HG02840 (cell line): Measurements from ENCODE around the gene DLG2.
A peak's percentile ranks its signal among the peaks of the same experiment; 100 is the strongest.
"Not testable (repeated sequence)": the region's sequence is repeated elsewhere in the genome, so short reads cannot be mapped to it uniquely, and the experiment has no call there.

Experiments
- ATAC-seq: cut with Tn5 transposase; IDR thresholded peaks from one replicate; pipeline ENCODE4 v1.9.1; 2021; ENCODE audit warnings: mild to moderate bottlenecking, moderate library complexity, moderate number of reproducible peaks; ENCODE audit not compliant: unreplicated experiment, low FRiP score

The DLG2 gene

DNA sequence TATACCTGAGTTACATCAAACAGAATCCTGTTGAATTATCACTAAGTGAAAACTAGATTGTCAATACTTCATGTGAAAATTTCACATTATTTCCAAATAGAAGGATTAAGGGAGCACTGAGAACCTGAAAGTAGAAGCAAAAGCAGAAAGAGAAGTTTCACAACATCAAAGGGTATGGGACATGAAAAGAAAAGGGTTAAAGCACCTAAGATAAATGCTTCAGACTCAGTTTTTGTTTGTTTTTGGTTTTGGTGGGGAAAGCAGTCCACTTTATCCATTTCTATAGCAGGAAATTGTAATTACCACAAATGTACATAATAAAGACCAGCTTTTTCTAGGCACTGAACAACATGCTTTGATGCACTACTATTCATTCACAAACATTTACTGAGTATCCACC is 1271.2 kb downstream of the DLG2 start:
- no peak for ATAC-seq

DNA sequence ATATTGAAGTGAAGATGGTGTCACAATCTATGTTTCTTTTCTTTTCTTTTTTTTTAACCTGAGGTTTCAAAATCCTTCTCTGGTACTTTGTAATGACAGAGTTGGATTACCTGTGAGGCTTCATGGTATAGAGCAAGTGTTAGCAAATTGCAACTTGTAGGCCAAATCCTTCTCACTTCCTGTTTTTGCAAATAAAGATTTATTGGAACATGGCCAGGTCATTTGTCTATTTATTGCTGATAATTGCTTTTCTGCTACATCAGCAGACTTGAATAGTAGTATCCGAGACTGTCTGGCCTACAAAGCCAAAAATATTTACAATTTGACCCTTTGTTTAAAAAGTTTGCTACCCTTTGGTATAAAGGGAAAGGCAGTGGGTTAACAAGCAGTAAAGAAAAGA is 1281.5 kb downstream of the DLG2 start:
- ATAC-seq, result no peak

DNA sequence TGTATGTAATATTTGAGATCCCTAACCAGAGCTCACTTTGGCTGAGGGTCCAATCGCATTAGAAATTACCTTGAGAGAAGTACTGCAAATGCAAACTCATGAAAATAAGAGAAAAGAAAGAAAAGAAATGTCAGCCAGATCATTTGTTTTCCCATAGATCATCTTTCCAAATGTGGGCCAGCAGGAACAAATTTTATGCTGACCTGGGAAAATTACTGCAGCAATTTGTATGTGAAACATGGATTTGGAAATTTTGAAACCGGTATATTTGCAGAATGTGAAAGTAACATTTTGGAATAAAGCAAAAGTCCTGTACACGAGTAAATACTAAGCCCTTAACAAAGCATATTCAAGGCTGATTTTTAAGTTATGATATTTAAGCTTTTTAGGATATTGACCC is 1282.1 kb downstream of the DLG2 start:
- ATAC-seq, result no peak

DNA sequence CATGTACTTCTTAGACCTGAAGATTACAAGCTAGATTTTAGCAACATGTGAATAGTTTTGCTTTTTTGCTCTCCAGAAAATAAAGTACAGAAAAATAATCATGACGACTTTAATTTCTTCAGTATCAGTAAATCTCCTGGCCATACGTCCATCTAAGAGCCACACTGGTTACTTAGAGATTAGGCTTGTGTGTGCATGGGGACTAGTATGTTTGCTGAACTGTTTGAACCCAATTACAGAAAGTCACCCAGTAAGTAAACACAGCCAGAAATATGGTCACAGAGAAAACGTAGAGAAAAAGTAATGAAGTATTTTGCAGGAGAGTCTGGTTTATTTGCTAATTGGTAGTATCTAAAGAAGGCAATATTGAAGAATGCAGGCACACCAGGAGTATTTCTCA is 1287.3 kb downstream of the DLG2 start:
- no peak for ATAC-seq

DNA sequence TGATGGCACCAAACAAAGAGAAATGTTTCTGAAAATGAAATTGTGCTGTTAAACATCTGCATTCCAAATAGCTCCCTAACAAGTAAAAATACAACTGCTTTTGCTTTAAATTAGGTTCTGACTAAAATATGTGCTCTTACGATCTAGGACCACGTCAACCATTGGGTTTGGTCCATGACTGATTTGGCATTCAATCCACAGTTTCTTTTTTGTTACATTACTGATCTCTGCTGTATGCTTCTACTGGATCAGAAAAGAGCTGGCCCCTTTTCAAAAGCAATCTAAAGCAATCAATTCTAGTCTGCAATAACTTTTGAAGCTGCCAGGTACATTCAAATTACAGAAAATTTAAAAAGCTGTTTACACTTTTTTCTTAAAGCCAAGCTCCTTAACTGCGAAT is 1293.9 kb downstream of the DLG2 start:
- ATAC-seq, result no peak

DNA sequence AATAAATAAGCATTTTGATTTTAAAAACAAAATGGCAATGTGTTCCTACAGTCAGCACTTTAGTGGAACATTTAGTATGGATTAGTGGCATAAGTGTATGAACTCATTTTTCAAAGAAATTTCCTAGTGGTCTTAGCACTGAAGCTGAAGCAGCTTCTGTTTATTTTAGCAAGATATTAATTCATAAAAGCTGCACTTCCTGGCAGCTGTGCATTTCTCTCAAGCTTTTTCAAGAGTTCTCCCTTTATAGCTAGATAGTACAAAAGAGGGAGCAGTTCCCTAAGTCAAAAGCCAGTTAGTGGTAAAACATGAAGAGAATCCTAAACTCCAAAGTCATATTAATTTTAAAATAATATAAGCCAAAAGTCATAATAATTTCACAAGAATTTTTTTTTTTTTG is 1304.9 kb downstream of the DLG2 start:
- no peak for ATAC-seq

DNA sequence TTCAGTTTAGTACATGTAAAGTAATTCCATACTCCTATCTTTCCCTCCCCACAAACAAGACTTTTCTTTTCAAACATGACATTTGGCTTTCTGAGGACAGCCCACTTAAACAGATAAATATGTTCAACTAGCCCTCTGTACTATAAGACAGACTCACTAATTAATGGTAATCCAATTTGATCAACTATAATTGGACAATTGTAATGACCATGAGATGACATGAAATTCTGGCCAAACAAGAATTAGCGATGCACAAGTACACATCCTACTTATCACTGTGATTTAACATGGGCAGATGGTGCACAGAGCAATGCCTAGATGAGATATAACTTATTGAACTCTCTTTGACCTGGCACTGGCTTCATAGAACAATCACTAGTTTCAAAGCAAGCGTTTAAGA is 1307.3 kb downstream of the DLG2 start:
- no peak for ATAC-seq

DNA sequence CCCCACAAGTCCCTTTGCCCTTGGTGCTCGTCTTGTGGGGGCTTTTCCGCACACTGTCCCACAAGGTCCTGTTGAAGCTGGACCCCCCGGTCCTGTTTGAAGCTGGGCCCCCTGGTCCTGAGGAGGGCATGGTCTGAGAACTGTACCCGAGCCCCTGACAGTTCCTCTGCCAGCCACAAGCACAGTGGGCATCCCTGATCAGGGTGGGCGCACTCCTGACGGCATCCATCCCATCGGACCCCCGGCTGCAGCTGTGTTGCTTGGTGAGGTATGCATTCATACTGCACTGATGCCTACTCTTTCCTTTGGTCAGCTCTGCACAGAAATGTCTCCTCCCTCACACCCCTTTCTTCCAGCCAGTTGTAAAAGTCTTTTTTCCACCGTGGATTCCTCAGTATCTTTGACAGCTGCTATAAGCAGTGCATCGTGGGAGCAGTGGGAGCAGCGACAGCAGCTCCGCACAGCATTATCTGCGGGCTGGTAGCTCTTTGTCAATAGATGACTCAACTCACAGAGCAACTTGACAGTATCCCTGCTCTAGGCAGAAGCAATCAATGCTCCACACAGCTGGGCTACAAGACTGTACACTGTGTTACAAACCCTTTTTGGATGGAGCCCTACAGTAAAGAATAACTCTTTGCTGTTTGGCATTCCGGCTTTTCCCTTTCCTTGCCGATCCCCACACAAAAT is 1310.1 kb downstream of the DLG2 start:
- no peak for ATAC-seq

DNA sequence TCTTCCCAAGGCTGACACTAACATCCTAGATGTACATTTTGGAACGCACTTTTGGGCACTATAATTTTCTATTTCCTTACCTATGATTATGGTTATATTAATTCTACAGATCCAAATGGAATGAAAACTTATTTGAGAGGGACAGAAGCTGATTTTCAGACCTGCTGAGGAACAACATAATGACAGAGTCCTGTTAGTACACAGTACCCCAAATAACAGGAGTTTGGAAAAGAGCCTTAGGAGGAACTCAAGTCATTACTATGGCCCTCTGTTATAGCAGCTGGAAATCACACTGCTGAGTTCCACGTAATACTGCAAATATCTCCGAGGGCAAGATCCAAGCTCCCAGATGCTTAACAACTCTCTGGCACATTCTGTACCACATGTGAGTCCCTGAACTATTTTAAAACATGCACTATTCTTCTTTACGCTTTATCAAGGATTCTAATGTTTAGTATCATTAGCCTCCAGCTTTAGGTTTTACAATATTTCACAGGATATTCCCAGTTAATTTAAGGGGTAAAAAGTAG is 1313.2 kb downstream of the DLG2 start:
- ATAC-seq, result no peak

DNA sequence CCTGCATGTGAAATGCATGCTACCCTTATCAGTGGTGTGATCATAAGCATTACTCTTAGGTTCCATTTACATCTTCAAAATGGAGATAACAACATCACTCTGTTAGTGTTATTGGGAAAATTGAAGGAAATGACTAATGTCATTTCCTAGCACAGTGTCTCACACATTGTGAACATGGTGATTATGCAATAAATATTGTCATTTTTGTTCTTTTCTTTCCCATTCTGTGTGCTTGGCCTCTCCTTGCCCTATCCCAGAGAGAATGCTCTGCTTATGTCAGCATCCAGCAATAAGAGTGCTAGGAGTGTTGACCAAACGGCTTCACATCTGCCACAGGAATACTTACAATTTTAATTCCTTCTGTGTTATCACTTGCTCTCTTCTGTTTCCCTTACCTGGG is 1316.9 kb downstream of the DLG2 start:
- ATAC-seq, result no peak

DNA sequence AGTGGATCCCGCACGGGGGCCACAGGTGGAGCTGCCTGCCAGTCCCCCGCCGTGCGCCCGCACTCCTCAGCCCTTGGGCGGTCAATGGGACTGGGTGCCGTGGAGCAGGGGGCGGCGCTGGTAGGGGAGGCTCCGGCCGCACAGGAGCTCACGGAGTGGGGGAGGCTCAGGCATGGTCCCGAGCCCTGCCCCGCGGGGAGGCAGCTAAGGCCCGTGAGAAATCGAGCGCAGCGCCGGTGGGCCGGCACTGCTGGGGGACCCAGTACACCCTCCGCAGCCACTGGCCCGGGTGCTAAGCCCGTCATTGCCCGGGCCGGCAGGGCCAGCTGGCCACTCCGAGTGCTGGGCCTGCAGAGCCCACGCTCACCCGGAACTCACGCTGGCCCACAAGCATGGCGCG is 1318.7 kb downstream of the DLG2 start:
- ATAC-seq, result not testable (repeated sequence)

DNA sequence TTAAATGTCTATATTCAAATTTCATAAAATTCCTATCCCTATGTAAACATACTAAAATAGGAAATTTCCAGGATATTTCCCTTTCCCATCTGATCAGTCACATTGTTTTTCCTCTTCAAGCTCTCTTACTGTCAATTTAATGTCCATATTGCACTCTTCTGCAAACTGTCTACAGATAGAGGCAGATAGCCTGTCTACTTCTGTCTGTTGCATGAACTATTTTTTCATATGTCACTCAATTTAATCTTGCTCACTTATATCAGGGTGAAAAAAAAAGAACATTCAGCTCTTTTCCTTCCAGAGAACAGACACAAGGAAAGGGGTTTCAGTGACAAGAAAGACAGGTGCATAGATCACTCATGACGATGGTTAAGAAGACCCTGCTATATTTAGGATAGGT is 1327.1 kb downstream of the DLG2 start:
- ATAC-seq, result no peak

DNA sequence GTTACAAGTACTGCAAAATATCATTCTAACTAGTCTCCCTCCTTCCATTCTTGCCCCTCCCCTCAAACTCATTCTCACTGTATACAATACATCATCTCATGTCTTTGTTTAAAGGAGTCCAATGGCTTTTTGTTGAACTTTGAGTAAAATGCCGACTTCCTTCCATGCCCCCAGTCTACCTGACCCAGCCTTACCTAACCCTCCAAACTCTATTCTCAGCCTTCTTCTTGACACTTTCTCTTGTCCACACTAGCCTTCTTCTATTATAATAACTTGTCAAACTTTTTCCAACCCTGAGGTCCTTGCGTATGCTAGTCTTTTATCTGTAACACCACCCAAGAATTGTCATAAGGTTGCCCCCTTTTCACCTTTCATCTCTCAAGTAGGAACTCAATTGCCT is 1329.6 kb downstream of the DLG2 start:
- no peak for ATAC-seq

DNA sequence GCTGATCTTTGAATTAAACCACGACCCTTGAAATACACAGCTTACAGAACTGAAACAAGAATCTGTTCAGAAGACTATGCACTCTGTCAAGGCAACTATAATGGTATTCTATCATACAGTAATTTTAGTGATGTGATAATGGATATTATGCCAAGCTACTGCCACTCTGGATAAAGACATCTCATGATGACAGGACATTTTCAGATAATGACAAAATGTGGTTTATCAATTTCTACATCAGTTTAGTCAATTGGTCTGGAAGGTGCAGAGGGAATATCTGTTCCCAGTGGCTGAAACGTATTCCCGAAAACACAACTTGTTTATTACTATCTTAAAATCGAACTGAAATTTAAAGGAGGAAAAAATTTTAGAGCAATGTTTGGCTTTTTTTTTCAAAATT is 1331.3 kb downstream of the DLG2 start:
- ATAC-seq, result no peak

DNA sequence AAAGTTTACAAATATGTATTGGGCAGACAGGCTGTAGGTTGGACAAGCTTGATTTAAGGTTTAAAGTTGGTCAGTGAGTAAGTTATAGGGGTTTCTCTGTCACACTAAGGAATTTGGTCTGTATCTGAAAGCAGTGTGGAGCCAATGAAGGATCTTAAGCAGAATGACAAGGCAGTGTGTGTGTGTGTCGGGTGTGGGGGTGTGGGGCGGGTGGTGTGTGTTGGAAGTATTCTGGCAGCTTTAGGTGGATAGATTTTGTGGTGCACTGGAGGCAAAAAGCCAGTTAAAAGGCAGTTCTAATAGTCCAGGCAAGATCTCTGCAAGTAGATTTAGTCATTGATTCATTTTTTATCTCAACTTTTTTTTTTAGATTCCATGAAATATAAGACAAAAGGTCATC is 1334.2 kb downstream of the DLG2 start:
- no peak for ATAC-seq

DNA sequence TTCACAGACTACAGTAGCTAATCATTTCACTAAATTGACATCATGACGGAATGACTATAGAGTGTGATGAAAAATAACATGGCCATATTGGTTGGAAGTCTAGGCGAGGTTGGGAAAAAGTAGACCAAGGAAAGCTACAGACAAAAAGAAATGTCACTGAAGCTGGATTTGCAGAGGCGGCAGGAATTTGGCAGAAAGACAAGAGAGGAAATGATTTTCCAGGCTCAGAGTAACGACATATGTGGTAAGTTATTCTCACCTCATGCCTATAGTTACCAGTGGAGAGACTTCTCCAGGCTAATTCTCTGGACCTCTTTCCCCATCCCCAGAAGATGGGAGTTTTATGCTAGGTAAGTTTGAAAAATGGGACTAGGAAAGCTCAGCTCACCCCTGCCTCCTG is 1335.1 kb downstream of the DLG2 start:
- ATAC-seq, result no peak

DNA sequence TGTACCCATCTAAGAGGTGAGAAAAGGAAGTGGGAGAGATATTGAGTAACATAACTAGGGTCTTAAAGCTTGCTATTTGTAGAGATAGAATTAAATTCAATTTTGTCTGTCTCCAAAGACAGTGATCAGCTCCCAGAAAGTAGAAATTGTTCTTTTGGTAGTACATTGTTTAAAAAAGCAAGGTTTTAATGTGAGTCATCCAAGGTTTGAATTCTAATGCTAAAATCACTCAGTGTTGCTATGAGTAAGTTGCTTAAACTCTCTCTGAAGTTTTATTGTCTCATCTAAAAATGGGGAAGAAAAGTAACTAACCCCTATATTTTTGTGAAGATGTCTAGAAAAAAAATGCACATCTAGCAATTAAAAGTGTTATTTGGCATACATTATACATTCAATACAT is 1336.5 kb downstream of the DLG2 start:
- no peak for ATAC-seq

DNA sequence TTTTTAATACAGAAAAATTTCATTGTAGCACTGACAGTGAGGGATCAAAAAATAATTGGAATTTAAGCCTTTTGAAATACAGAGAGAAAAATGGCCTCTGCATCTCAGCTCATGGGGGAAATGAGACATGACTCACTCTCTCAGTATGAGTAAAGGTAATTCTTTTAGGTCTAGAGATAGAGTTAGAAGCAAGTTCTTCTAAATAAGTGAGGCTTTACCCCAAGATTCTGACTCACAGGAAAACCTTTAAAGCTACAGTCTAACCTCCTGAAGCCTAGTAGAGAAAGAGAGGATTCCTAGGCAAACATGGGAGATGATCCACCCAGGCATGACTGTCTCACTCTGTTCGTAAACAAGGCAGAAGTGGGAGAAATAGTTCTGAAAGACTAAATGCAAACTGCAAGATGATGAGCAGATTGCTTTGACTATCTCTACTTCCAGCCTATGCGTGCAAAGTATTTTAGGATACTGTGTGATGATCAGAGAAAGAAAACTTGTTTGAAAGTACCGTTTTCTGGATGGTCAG is 1337.7 kb downstream of the DLG2 start:
- ATAC-seq, result peak; percentile 95

DNA sequence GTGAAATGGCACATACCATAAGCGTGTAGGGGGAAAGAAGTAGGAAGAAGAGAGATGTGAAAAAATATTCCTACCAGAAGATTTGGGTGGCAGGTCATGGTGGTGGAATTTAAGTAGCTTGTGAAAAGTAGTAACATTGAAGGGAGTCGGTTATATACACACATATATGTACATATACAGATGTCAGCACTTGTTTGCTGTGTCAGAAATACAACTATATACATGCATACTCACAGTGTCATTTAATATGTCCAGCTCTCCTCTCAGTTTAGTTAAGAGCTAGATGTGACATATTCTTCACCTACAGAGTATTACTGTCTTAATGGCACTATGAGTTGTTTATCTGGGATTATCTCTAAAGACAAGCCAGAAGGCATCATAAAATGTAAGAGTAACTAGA is 1353.6 kb downstream of the DLG2 start:
- ATAC-seq, result no peak

DNA sequence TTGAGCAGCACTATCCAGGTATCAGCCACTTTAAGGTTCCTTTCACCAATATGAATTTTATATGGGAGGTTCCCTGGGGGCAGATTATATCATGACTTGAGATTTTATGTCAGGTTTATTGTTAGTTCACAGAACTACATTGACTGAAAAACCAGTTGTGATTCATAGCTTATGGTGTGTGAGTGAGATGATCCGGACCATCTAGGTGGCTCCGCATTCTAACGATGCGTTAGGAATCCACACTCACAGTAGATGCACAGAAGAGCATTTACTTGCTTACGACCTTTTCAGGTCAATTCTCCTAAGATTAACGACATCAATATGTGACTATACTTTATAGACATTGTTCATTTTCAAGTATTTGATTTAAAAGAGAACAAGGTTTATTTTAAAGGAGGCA is 1356.7 kb downstream of the DLG2 start:
- no peak for ATAC-seq

DNA sequence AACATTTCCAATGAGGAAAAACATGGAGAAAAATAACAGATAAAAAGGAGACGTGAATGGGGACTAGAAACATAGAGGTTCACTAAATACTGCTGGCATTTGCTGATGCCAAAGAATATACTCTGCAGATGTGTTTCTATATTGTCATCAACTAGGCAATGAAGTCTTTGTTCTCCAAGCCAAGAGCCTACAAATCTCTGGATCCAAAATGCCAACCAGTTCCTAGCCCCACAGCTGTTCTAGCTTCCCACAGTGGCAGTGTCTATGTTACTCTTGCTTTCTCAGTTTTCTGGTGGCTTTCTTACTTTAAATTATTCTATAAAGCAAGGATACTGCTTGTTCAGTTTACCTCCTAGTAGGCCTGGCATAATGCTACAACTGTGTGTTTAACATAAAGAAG is 1363.1 kb downstream of the DLG2 start:
- ATAC-seq, result no peak

DNA sequence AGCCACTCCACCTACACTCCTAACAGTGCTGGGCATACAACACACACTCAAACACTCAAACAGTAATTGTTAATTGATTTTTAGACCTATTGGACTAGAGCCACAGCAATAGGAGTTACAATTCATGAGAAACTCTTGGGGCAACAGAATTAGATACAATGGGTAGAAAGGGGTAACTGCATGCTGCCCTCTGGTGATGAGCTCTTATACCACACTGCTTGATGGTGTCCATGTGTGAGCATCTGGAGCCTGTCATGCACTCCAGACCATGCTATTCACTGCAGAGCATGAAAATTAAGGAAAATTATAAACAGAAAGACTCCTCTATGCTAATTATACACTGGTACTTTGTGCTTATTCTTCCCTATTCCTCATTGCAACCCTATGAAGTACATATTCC is 1365.4 kb downstream of the DLG2 start:
- no peak for ATAC-seq

DNA sequence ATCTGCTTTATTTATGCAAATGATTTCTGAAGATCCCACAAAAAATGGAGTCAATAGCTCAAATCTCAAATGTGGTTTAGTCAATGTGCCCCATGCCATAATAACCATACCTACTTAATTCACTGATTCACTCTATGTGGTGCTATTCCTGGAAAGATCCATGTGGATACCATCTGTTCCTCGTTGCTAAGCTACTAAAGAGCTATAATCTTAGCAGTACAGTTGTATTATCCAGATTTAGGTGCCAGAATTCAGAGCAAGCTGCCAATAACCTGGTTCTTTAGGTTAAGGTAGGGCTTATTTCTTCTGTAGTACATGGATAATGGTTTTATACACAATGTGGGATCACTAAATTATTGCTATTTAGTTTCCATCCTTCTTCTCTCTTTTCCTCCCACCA is 1366.3 kb downstream of the DLG2 start:
- no peak for ATAC-seq
